Transverse colon (tissue), 4 donors: ENCODE measurements around the gene CETN2. TPM values are rescaled to one million over a fixed set of nuclear protein-coding genes. Genes with fewer than 3 reads are reported as not detected.

Source experiments
- DNase-seq: peaks from one replicate; pipeline ENCODE4 v3.0.0-alpha.2; 2019
- H3K27ac ChIP-seq, 4 donors: fragments of 200-600 bp; sonication (generic); 2 replicates each; pipeline ENCODE4 v1.5.1; 2016 to 2018; ENCODE audit warnings: inconsistent platforms in 4 of 4
- H3K27me3 ChIP-seq: fragments of 200-600 bp; sonication (generic); 2 replicates; pipeline ENCODE4 v1.5.1; 2017; ENCODE audit warnings: inconsistent platforms
- H3K36me3 ChIP-seq, 4 donors: fragments of 200-600 bp; sonication (generic); 2 replicates each; pipeline ENCODE4 v1.5.1; 2017 to 2019; ENCODE audit warnings: inconsistent platforms in 4 of 4
- H3K4me1 ChIP-seq, 4 donors: fragments of 200-600 bp; sonication (generic); 2 replicates each; pipeline ENCODE4 v1.5.1; 2017 to 2020; ENCODE audit warnings: inconsistent platforms in 4 of 4
- H3K4me3 ChIP-seq, 4 donors: fragments of 200-600 bp; sonication (generic); 1 replicate in 1 of 4; 2 replicates in 3 of 4; pipeline versions ENCODE4 v1.5.1 to v1.6.1; 2017 to 2019; ENCODE audit warnings: inconsistent platforms in 4 of 4
- H3K9me3 ChIP-seq, 2 donors: fragments of 200-600 bp; sonication (generic); 2 replicates each; pipeline ENCODE4 v1.5.1; 2017 to 2019; ENCODE audit warnings: inconsistent platforms in 2 of 2
- CTCF ChIP-seq, 5 experiments: fragments of 200-600 bp in 3 of 5; fragments of 450-650 bp in 2 of 5; sonication (generic) in 3 of 5; IDR thresholded peaks; 1 replicate in 2 of 5; 2 replicates in 3 of 5; pipeline ENCODE4 v1.5.1; 2016 to 2017; ENCODE audit warnings: antibody characterized with exemption in 5 of 5, inconsistent platforms in 3 of 5, mild to moderate bottlenecking in 2 of 5, moderate library complexity in 1 of 5
- EP300 ChIP-seq: sonication (generic); formaldehyde crosslinking; IDR thresholded peaks from one replicate; pipeline ENCODE4 v1.6.1; 2017; ENCODE audit warnings: antibody characterized with exemption, low read depth
- POLR2A ChIP-seq: fragments of 450-650 bp; IDR thresholded peaks from one replicate; pipeline ENCODE4 v1.6.1; 2016; ENCODE audit warnings: antibody characterized with exemption, mild to moderate bottlenecking, moderate library complexity
- POLR2AphosphoS5 ChIP-seq, 3 donors: sonication (generic); formaldehyde crosslinking; IDR thresholded peaks; one replicate each; pipeline ENCODE4 v1.6.1; 2016; ENCODE audit warnings: antibody characterized with exemption in 3 of 3
- WGBS, 2 donors: methylation state at CpG; one replicate each; pipeline ENCODE4 v1.1.5; 2018; ENCODE audit warnings: low coverage in 1 of 2; 5-methylcytosine and 5-hydroxymethylcytosine counted together
- in situ Hi-C, 4 donors: fragments of 200-750 bp; cut with MboI; loops; one replicate each; pipeline versions ENCODE4 v1.15.0 to v1.15.1; 2017; ENCODE audit warnings: low sequenced_read_pairs in 3 of 4, low pct_ligation_motif_present in 1 of 4, low pct_unique_long_range_greater_than_20kb in 1 of 4
- intact Hi-C: fragments of 100-400 bp; cut with DNase I; formaldehyde crosslinking; loops from one replicate; pipeline ENCODE4 v1.15.1; 2023; ENCODE audit warnings: low total_unique reads
- total RNA-seq, 4 donors: library from RNA; depleted of rRNA; stranded (reverse); fragments of >200 nt; gene quantifications; one replicate each; pipeline ENCODE4 v1.1.0, GENCODE V29; 2016

Gene CETN2
- total RNA-seq, 4 donors from 2014 or later, result 3.4 to 14.6 (median 10.4) TPM

GRCh38 chrX:152872522-152872921 lies 42.0 kb upstream of the CETN2 start:
- in situ Hi-C loops, result no loop called here
- Histone ChIP-seq H3K4me1 (no peaks in the 10 kb centered on the region), H3K4me3 (no peak overlapping the region), H3K9me3 (no peaks in the 10 kb centered on the region), H3K27me3 (no peaks in the 10 kb centered on the region), H3K36me3 (no peaks in the 10 kb centered on the region), H3K27ac (no peak overlapping the region)
- DNase-seq, result no peak
- intact Hi-C loops, result no loop called here
- WGBS, 2 donors, result 74% methylated on average over 2 of the region's 2 CpGs; no CpG with 5 or more reads in 1 of the 2 donors
- TF ChIP-seq POLR2A (no peak), EP300 (no peak)

GRCh38 chrX:152871260-152871659 lies 40.7 kb upstream of the CETN2 start:
- Histone ChIP-seq H3K36me3 (no peaks in the 10 kb centered on the region), H3K4me3 (no peak overlapping the region), H3K27me3 (no peaks in the 10 kb centered on the region), H3K4me1 (no peaks in the 10 kb centered on the region), H3K27ac (no peak overlapping the region), H3K9me3 (no peaks in the 10 kb centered on the region)
- intact Hi-C loops, result no loop called here
- DNase-seq, result no peak
- TF ChIP-seq EP300, result no peak
- no peak for TF ChIP-seq POLR2AphosphoS5 (IDR thresholded peaks at IDR 0.05)
- no peak for TF ChIP-seq CTCF (IDR thresholded peaks at IDR 0.05)
- TF ChIP-seq POLR2A, result no peak
- in situ Hi-C loops, result no loop called here
- 86% methylated on average over 5 of the region's 9 CpGs; no CpG with 5 or more reads in 1 of the 2 donors for WGBS, 2 donors

- Histone ChIP-seq H3K36me3 (no peaks in the 10 kb centered on the region), H3K4me3 (no peak overlapping the region), H3K27me3 (no peaks in the 10 kb centered on the region), H3K9me3 (no peaks in the 10 kb centered on the region), H3K4me1 (no peaks in the 10 kb centered on the region), H3K27ac (no peak overlapping the region)
- in situ Hi-C loops (no loop called here), intact Hi-C loops (no loop called here)
- no peak for DNase-seq
- 87% methylated on average over 7 of the region's 7 CpGs; no CpG with 5 or more reads in 1 of the 2 donors for WGBS, 2 donors
- TF ChIP-seq POLR2AphosphoS5 (IDR thresholded peaks at IDR 0.05) (no peak), EP300 (no peak), CTCF (IDR thresholded peaks at IDR 0.05) (no peak), POLR2A (no peak)
These were observed 39.4 kb upstream of the CETN2 start for GRCh38 chrX:152869972-152870371.

- DNase-seq, result no peak
- intact Hi-C loops, result no loop called here
- Histone ChIP-seq H3K4me1 (no peaks in the 10 kb centered on the region), H3K4me3 (no peak overlapping the region), H3K36me3 (no peaks in the 10 kb centered on the region), H3K27me3 (no peaks in the 10 kb centered on the region), H3K27ac (no peak overlapping the region), H3K9me3 (no peaks in the 10 kb centered on the region)
- in situ Hi-C loops, result no loop called here
- 90% methylated on average over 5 of the region's 5 CpGs; no CpG with 5 or more reads in 1 of the 2 donors for WGBS, 2 donors
- TF ChIP-seq CTCF (IDR thresholded peaks at IDR 0.05), result no peak
- TF ChIP-seq EP300, result no peak
- TF ChIP-seq POLR2AphosphoS5 (IDR thresholded peaks at IDR 0.05), result no peak
- TF ChIP-seq POLR2A, result no peak
These were observed 35.8 kb upstream of the CETN2 start for GRCh38 chrX:152866386-152866785.
